NCI-H460 (cell line): Measurements from ENCODE around the gene TGM1. TPM values are rescaled to one million over a fixed set of nuclear protein-coding genes. Genes with fewer than 3 reads are reported as not detected.
"Not testable (repeated sequence)": the region's sequence is repeated elsewhere in the genome, so short reads cannot be mapped to it uniquely, and the experiment has no call there.

Experiments
- DNase-seq: peaks from one replicate; pipeline ENCODE4 v3.0.0-alpha.2; 2016; ENCODE audit warnings: low read depth; ENCODE audit errors: extremely low read depth
- small RNA-seq, 2 experiments: library from RNA; depleted of rRNA; stranded (forward); fragments of <200 nt; gene quantifications; one replicate each; pipeline ENCODE3, GENCODE V24; 2014
- total RNA-seq: library from RNA; depleted of rRNA; stranded (reverse); fragments of >200 nt; shearing (Covaris generic); gene quantifications from 2 replicates; pipeline ENCODE4 v1.2.3, GENCODE V29; 2014; rRNA removed

Gene TGM1
- total RNA-seq, 1 experiment from 2014 or later, result 5.2 TPM

DNA sequence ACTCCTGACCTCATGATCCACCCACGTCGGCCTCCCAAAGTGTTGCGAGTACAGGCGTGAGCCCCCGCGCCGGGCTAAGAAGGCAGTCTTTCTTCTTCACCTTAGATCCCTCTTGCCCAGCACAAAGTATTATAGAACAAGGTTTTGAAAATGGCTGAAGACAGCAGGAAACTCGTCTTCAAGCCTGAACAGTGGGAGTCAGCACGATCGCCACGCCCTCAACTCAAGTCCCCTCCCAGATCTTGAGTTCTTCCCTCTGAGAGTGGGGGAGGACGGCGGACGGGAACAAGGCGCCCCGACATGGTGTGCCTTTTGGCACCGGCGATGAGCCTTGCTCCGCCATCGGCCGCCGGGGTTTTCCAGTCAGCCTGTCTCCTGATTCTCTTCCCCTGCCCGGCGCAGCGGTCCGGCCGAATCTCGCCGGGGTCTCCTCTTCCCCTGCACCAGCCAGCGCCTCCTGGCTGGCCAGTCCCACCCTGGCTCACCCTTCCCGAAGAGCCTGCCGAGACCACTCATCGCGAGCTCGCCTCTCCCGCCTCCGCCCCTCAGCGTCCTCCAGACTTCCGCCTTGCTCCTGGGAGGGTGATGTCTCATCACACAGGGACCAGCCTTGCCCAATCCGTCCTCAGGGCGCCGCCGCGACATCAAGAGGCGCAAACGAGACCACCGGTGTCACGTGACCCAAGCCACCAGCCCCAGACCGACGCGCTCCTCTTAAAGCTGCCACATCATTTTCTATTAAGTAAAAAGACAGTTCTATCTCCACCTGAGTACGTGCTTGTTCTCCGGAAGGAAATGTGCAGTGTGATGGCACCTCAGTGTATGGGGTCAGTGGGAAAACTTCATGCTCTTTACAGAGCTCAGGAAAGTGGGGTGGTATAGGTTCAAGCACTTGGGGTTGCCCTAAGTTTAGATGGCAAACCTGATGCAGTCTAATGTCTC lies 49.8 kb downstream of the TGM1 start, which contains the start of gene CHMP4A:
Gene CHMP4A, minus strand, starts transcription at position 565 of the 942 bp plus-strand sequence. Its CDS starts 49 bp downstream, at position 516.
- peak; percentile 96 for DNase-seq

- DNase-seq, result no peak
These were observed 51.7 kb downstream of the TGM1 start for GRCh38 chr14:24211311-24211710.

DNA sequence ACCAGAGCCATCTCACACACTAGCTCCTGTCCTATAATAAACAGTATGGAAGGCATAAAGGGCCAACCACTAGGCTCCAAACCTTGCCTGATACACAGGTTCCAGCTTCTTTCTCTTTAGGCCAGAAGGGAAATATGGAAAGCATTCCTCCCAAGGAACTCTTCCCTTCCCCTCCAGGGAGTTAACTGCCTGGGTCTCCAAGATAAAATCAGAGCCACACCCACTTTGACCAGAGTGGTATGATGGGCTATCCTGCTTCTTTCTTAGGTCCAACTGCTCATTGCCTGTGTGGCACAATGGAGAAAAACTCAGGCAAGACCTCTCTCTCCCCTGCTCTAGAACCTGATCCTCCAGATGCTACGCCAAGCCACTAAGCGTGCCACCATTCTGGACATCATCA lies 55.4 kb downstream of the TGM1 start:
- DNase-seq, result no peak

- no peak for DNase-seq
These were observed 55.8 kb downstream of the TGM1 start for GRCh38 chr14:24207104-24207551.

DNA sequence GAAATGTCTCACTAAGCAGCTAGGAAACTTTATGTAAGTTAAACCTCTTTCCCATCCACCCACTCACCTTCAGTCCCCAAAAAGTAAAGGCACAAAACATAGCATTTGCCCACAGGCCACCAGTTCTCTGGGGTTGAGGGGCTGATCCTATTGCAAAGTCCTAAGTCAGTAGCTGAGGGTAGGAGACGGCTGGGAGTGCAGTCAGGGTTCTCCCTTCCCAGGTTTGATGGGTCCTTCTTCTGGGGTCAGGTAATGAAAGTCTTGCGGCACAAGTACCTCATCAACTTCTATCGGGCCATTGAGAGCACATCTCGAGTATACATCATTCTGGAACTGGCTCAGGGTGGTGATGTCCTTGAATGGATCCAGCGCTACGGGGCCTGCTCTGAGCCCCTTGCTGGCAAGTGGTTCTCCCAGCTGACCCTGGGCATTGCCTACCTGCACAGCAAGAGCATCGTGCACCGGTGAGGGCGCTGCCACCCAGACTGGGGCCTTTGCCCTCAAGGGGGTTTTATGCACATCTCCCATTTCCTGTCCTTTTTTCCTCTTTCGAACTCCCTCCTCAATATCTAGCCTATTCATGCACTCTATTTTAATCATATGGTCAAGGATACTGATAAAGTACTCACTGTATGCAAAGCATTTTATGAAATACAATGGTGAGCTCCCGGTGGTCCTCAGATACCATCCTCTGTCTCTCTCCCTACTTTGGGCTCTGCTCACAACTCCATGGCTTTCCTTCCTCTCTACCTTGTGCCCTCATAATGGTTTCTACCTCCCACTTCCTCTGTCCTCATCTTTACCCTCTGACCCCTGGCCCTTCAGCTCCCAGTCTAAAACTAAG lies 56.5 kb downstream of the TGM1 start:
- no peak for DNase-seq

GRCh38 chr14:24204163-24205146 lies 58.5 kb downstream of the TGM1 start:
- DNase-seq, result no peak

- DNase-seq, result not testable (repeated sequence)
These were observed 59.6 kb downstream of the TGM1 start for GRCh38 chr14:24203249-24203886.

- not testable (repeated sequence) for DNase-seq
These were observed 60.4 kb downstream of the TGM1 start for GRCh38 chr14:24202538-24202937.

Small RNA genes within 50 kb of the gene (small RNA-seq; reads per million reads assigned to genes)
- gene CHMP4A (0 to 0.06 reads per million in 2 experiments), gene MDP1 (0 reads per million in 2 experiments)

Other genes with a start within 250 kb of the TGM1 start
- 1.1 and 1.7 TPM in 2 replicates for gene CARMIL3, start 211.2 kb downstream of the TGM1 start, total RNA-seq
- not detected in 2 replicates for gene CPNE6, start 191.6 kb downstream of the TGM1 start, total RNA-seq
- gene PCK2, start 168.9 kb downstream of the TGM1 start, total RNA-seq, result 35.8 and 40.8 TPM in 2 replicates
- 49.6 and 54.1 TPM in 2 replicates for gene DCAF11, start 148.4 kb downstream of the TGM1 start, total RNA-seq
- gene NRL, start 148.2 kb downstream of the TGM1 start, total RNA-seq, result 1.4 and 1.6 TPM in 2 replicates
- gene FITM1, start 132.5 kb downstream of the TGM1 start, total RNA-seq, result 0.45 and 0.84 TPM in 2 replicates
- 160 and 177 TPM in 2 replicates for gene PSME1, start 127.0 kb downstream of the TGM1 start, total RNA-seq
- 29.6 and 33.5 TPM in 2 replicates for gene EMC9, start 121.6 kb downstream of the TGM1 start, total RNA-seq
- gene PSME2, start 116.6 kb downstream of the TGM1 start, total RNA-seq, result 204 and 205 TPM in 2 replicates
- 32.0 and 35.1 TPM in 2 replicates for gene RNF31, start 115.7 kb downstream of the TGM1 start, total RNA-seq
- 14.9 and 16.8 TPM in 2 replicates for gene IRF9, start 101.9 kb downstream of the TGM1 start, total RNA-seq
- 1.4 and 4.6 TPM in 2 replicates for gene REC8, start 91.1 kb downstream of the TGM1 start, total RNA-seq
- 38.9 and 48.8 TPM in 2 replicates for gene IPO4, start 74.4 kb downstream of the TGM1 start, total RNA-seq
- 61.4 and 63.5 TPM in 2 replicates for gene TM9SF1, start 67.7 kb downstream of the TGM1 start, total RNA-seq
- 0.20 TPM in 1 of 2 replicates, not detected in the other for gene TSSK4, start 57.5 kb downstream of the TGM1 start, total RNA-seq
- gene CHMP4A, start 49.7 kb downstream of the TGM1 start, total RNA-seq, result 51.2 and 82.4 TPM in 2 replicates
- 15.0 and 20.2 TPM in 2 replicates for gene MDP1, start 47.1 kb downstream of the TGM1 start, total RNA-seq
- gene NEDD8, start 30.8 kb downstream of the TGM1 start, total RNA-seq, result 207 and 223 TPM in 2 replicates
- 88.7 and 89.5 TPM in 2 replicates for gene GMPR2, start 30.2 kb downstream of the TGM1 start, total RNA-seq
- 46.9 and 48.7 TPM in 2 replicates for gene TINF2, start 20.6 kb downstream of the TGM1 start, total RNA-seq
- 32.2 and 34.2 TPM in 2 replicates for gene RABGGTA, start 8.4 kb upstream of the TGM1 start, total RNA-seq
- 8.5 and 9.6 TPM in 2 replicates for gene DHRS1, start 36.6 kb upstream of the TGM1 start, total RNA-seq
- 16.2 and 16.6 TPM in 2 replicates for gene NOP9, start 36.7 kb upstream of the TGM1 start, total RNA-seq
- not detected in 2 replicates for gene CIDEB, start 44.8 kb upstream of the TGM1 start, total RNA-seq
- gene LTB4R2, start 47.0 kb upstream of the TGM1 start, total RNA-seq, result 7.7 and 8.6 TPM in 2 replicates
- gene LTB4R, start 48.3 kb upstream of the TGM1 start, total RNA-seq, result 11.1 and 13.4 TPM in 2 replicates
- gene ADCY4, start 71.9 kb upstream of the TGM1 start, total RNA-seq, result 0.40 TPM in 1 of 2 replicates, not detected in the other
- not detected in 2 replicates for gene RIPK3, start 76.8 kb upstream of the TGM1 start, total RNA-seq
- 17.7 and 23.6 TPM in 2 replicates for gene NFATC4, start 105.0 kb upstream of the TGM1 start, total RNA-seq
- gene NYNRIN, start 135.8 kb upstream of the TGM1 start, total RNA-seq, result 0.12 and 0.17 TPM in 2 replicates
- 1.1 and 1.2 TPM in 2 replicates for gene CBLN3, start 166.5 kb upstream of the TGM1 start, total RNA-seq
- 51.1 and 58.3 TPM in 2 replicates for gene KHNYN, start 166.8 kb upstream of the TGM1 start, total RNA-seq
- 22.6 and 24.7 TPM in 2 replicates for gene SDR39U1, start 179.6 kb upstream of the TGM1 start, total RNA-seq
- gene CMA1, start 245.1 kb upstream of the TGM1 start, total RNA-seq, result not detected in 2 replicates